NCI-H187 treated with DMSO at 0.1 percent for 48 hours (cell line): ENCODE results near the gene ADCY7.
"Not testable (repeated sequence)": the region's sequence is repeated elsewhere in the genome, so short reads cannot be mapped to it uniquely, and the experiment has no call there.

Experiments
- DNase-seq: peaks from one replicate; lab custom pipeline; 2025; lab: John Stamatoyannopoulos, UW

Gene ADCY7

GRCh38 chr16:50338371-50339231 is 72.2 kb downstream of the ADCY7 start:
- DNase-seq = no peak

GRCh38 chr16:50340578-50340977 is 74.2 kb downstream of the ADCY7 start:
- DNase-seq = no peak

- not testable (repeated sequence) for DNase-seq
Observed at GRCh38 chr16:50343566-50343965, 77.2 kb downstream of the ADCY7 start.

- DNase-seq = not testable (repeated sequence)
Observed at GRCh38 chr16:50345210-50345609, 78.9 kb downstream of the ADCY7 start.

GRCh38 chr16:50351116-50351515 is 84.8 kb downstream of the ADCY7 start:
- DNase-seq = no peak

- no peak for DNase-seq
Observed at GRCh38 chr16:50351952-50352351, 85.6 kb downstream of the ADCY7 start.

- DNase-seq = no peak
Observed at GRCh38 chr16:50354082-50354481, 87.7 kb downstream of the ADCY7 start.

GRCh38 chr16:50354629-50355456 is 88.5 kb downstream of the ADCY7 start:
- no peak for DNase-seq

- no peak for DNase-seq
Observed at GRCh38 chr16:50359626-50360025, 93.3 kb downstream of the ADCY7 start.

- DNase-seq = no peak
Observed at GRCh38 chr16:50360033-50360778, 93.9 kb downstream of the ADCY7 start.

GRCh38 chr16:50360779-50361178 is 94.4 kb downstream of the ADCY7 start:
- DNase-seq = no peak

GRCh38 chr16:50363656-50364055 is 97.3 kb downstream of the ADCY7 start:
- no peak for DNase-seq

GRCh38 chr16:50365791-50366575 is 99.6 kb downstream of the ADCY7 start:
- DNase-seq = no peak
